Measurements from ENCODE around the gene STOX2.

STOX2 gene

DNA sequence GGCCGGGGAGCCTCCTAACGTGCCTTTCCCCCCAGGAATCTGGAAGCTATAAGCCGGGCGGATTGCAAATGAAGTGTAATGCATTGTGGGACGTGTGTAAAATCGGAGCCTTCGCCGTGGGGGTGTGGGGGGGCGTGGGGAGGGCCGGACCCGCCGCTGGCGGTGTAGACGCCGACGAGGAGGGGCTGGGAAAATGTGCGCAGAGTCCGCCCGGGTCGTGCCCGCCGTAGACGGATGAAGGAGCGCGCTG is 1.3 kb downstream of the STOX2 start:
- no peaks in the 10 kb centered on the region for H3K36me3 ChIP-seq (ENCODE audit: insufficient read depth, low read length)
- TF ChIP-seq POLR2AphosphoS5 (IDR thresholded peaks at IDR 0.05; ENCODE audit: borderline replicate concordance, low read depth, low read length) (no peak), FOXP2 (optimal IDR thresholded peaks at IDR 0.05; ENCODE audit: control extremely low read depth, extremely low read length, insufficient read depth) (no peak), EZH2 (IDR thresholded peaks at IDR 0.05) (no peak)
- H3K9ac ChIP-seq (ENCODE audit: insufficient read length) = peak overlapping the region; percentile 63
- no peaks in the 10 kb centered on the region for H3K9me3 ChIP-seq (ENCODE audit: low read depth, low read length)
- no peak for DNase-seq (ENCODE audit: low read depth, low spot score)
- H3K4me3 ChIP-seq = peak overlapping the region; percentile 95
- no peak overlapping the region for H3K27ac ChIP-seq

DNA sequence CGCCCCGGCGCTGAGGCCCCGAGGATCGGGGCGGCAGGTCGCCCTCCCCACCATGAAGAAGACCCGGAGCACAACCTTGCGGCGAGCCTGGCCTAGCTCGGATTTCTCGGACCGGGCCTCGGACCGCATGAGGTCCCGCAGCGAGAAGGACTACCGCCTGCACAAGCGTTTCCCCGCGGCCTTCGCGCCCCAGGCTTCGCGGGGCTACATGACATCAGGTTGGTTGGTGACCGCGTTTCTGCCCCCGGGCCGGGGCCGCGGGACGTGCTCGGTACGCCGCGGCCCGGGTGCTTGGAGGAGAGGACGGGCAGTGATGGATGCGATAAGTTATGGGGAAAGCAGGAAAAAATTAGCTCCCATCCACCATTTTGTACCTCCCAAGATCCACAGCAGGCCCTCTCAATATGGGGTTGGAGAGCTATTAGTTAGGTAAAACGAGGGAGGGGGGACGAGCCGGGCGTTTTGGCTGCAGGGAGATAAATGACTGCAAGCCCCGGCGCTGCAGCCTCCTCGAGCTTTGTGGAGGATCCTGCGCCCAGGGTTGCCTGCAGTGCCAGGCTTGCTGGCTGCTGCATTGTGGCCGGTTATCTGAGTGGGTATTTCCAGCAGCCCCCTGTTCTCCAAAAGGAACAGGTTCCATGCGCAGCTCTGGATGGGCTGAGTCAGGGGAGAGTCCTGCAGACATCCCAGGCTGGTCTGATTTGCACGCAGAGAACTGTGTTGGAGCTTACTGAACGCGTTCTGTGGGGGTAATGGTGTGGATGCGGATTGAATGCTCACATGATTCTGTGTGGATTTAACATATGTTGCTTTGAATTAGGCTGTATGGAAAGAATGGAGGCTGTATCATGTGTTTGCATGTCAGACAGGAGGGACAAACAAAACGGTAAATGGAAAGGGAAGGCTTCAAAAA is 1.9 kb downstream of the STOX2 start:
- no peak for DNase-seq (ENCODE audit: low read depth, low spot score)
- TF ChIP-seq POLR2AphosphoS5 (IDR thresholded peaks at IDR 0.05; ENCODE audit: borderline replicate concordance, low read depth, low read length) = no peak
- no peak for TF ChIP-seq FOXP2 (optimal IDR thresholded peaks at IDR 0.05; ENCODE audit: control extremely low read depth, extremely low read length, insufficient read depth)
- no peak for TF ChIP-seq EZH2 (IDR thresholded peaks at IDR 0.05)
- no peaks in the 10 kb centered on the region for H3K36me3 ChIP-seq (ENCODE audit: insufficient read depth, low read length)
- no peaks in the 10 kb centered on the region for H3K9me3 ChIP-seq (ENCODE audit: low read depth, low read length)
- H3K4me3 ChIP-seq = peak overlapping the region; percentile 95
- peak overlapping the region; percentile 63 for H3K9ac ChIP-seq (ENCODE audit: insufficient read length)
- no peak overlapping the region for H3K27ac ChIP-seq

DNA sequence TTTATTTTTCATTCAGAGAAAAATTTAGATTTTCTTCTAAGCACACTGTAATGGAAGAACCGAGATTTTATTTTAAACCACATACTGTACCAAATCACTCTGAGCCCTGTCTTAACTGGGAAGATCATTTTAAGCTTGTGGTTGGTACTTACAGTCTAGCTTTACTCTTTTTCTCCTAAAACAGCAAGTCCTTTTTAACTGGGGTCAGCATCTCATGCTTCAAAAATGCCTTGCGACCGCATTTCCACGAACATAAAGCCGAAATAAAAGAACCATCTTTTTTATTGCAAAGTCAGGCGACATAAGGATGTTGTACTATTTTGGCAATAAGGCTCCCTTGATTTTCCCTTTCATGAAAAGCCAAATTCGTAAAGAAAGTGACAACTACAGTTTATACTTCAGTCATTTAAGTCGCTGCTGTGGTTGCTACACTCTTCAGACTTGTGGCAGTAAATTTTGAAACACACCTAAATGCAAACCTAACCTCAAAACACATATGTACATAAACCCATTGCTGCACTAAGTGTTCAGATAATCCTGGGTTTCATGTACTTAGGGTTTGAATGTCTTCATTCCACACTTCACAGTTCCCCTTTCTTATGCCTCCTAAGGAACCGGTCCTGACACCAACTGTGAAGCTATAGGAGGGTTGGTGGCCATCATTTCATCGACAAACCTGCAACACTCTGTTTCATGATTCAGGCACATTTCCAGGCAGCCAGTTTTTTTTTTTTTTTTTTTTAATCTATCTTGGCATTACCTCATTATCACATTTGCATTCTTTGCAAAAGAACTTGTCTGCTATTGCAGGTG is 3.0 kb downstream of the STOX2 start:
- peak overlapping the region; percentile 95 for H3K4me3 ChIP-seq
- DNase-seq (ENCODE audit: low read depth, low spot score) = no peak

DNA sequence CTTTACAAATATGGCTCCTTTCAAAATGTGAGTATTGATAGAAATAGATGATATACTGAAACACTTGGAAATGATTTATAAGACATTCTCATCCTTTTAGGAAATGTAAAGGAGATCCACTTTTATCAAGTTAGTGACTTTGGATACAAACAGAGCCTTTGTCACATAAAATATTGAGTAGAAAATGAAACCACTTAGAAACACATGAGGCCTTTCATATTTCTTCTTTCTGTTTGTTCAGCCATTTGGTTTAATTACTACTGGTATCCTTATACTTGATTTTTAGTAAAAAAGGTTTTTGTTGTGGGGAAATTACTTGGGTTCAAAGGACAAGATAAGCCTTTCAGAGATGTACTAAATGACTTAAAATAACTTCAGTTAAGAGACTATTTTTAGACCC is 4.1 kb downstream of the STOX2 start:
- no peak overlapping the region for H3K4me3 ChIP-seq
- H3K36me3 ChIP-seq (ENCODE audit: insufficient read depth, low read length) = no peaks in the 10 kb centered on the region
- H3K9me3 ChIP-seq (ENCODE audit: low read depth, low read length) = no peaks in the 10 kb centered on the region
- H3K9ac ChIP-seq (ENCODE audit: insufficient read length) = no peak overlapping the region
- no peak for TF ChIP-seq EZH2 (IDR thresholded peaks at IDR 0.05)
- no peak for TF ChIP-seq POLR2AphosphoS5 (IDR thresholded peaks at IDR 0.05; ENCODE audit: borderline replicate concordance, low read depth, low read length)
- no peak for TF ChIP-seq FOXP2 (optimal IDR thresholded peaks at IDR 0.05; ENCODE audit: control extremely low read depth, extremely low read length, insufficient read depth)
- no peak overlapping the region for H3K27ac ChIP-seq
- no peak for DNase-seq (ENCODE audit: low read depth, low spot score)

More for the DNA sequence above, 3.0 kb downstream of the STOX2 start:
- TF ChIP-seq FOXP2 (optimal IDR thresholded peaks at IDR 0.05; ENCODE audit: control extremely low read depth, extremely low read length, insufficient read depth) = no peak
- no peak for TF ChIP-seq EZH2 (IDR thresholded peaks at IDR 0.05)
- TF ChIP-seq POLR2AphosphoS5 (IDR thresholded peaks at IDR 0.05; ENCODE audit: borderline replicate concordance, low read depth, low read length) = no peak
- no peak overlapping the region for H3K9ac ChIP-seq (ENCODE audit: insufficient read length)
- H3K36me3 ChIP-seq (ENCODE audit: insufficient read depth, low read length) = no peaks in the 10 kb centered on the region
- H3K9me3 ChIP-seq (ENCODE audit: low read depth, low read length) = no peaks in the 10 kb centered on the region
- H3K27ac ChIP-seq = no peak overlapping the region

DNA sequence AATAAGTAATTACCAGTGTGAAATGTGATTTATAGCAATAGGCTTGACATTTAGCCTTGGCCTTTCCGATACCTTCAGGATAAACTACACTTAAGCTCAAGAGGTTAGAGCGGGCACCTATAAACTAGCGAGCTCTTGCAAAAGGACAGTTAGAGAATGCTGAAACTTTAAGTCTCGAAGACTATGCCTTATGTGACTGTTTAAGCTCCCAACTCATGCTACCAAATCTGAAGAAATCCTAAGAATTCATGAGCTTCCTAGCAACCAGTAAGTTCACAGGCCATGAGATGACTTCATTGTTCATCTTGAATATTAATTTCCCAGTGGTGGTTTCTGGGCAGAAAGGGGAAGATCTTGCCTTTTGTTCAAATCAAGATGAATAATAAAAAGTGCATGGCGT is 4.7 kb downstream of the STOX2 start:
- no peak overlapping the region for H3K9ac ChIP-seq (ENCODE audit: insufficient read length)
- no peaks in the 10 kb centered on the region for H3K36me3 ChIP-seq (ENCODE audit: insufficient read depth, low read length)
- TF ChIP-seq FOXP2 (optimal IDR thresholded peaks at IDR 0.05; ENCODE audit: control extremely low read depth, extremely low read length, insufficient read depth) (no peak), POLR2AphosphoS5 (IDR thresholded peaks at IDR 0.05; ENCODE audit: borderline replicate concordance, low read depth, low read length) (no peak), EZH2 (IDR thresholded peaks at IDR 0.05) (no peak)
- no peak overlapping the region for H3K4me3 ChIP-seq
- no peak for DNase-seq (ENCODE audit: low read depth, low spot score)
- H3K27ac ChIP-seq = no peak overlapping the region
- H3K9me3 ChIP-seq (ENCODE audit: low read depth, low read length) = no peaks in the 10 kb centered on the region

DNA sequence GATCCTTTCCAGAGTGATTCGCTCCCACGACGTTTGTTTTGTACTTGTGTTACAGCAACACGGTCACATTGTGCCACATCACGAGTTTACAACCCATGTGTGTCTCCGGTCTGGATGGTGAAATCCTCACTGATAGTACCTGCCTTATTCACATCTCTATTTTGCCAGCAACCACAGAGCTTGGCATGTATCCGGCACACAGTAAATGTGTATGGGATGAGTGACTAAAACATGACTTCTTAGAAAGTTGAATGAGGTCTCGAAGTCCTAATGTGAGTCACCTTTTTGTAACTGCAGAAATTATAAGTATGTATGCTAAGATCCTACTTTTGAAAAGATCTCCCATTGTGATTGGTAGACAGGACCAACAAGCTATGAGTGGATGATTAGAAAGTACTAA is 7.5 kb downstream of the STOX2 start:
- Histone ChIP-seq H3K9me3 (ENCODE audit: low read depth, low read length) (no peaks in the 10 kb centered on the region), H3K27ac (no peak overlapping the region), H3K36me3 (ENCODE audit: insufficient read depth, low read length) (no peaks in the 10 kb centered on the region), H3K4me3 (no peak overlapping the region), H3K9ac (ENCODE audit: insufficient read length) (no peak overlapping the region)
- TF ChIP-seq EZH2 (IDR thresholded peaks at IDR 0.05) (no peak), POLR2AphosphoS5 (IDR thresholded peaks at IDR 0.05; ENCODE audit: borderline replicate concordance, low read depth, low read length) (no peak), FOXP2 (optimal IDR thresholded peaks at IDR 0.05; ENCODE audit: control extremely low read depth, extremely low read length, insufficient read depth) (no peak)
- DNase-seq (ENCODE audit: low read depth, low spot score) = no peak

DNA sequence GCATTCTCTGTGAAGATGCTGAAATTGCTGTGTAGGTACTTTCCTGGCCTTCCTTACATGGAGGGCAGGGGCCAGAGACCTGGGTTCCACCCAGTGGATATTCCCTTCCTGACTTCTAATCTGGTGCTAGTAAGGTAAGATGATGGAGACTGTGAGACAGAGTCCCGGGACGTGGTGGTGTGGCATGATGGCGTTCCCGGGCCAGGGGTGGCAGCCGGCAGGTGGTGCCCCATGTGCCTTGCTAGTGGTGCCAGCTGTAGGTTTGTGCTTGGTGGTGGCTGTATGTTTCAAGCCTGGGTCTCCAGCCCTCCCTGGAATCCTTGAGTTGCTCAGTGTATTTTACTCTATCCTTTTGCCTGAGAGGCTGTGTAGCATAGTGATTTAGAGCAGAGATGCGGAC is 10.9 kb downstream of the STOX2 start:
- no peak overlapping the region for H3K9ac ChIP-seq (ENCODE audit: insufficient read length)
- no peak for TF ChIP-seq FOXP2 (optimal IDR thresholded peaks at IDR 0.05; ENCODE audit: control extremely low read depth, extremely low read length, insufficient read depth)
- TF ChIP-seq POLR2AphosphoS5 (IDR thresholded peaks at IDR 0.05; ENCODE audit: borderline replicate concordance, low read depth, low read length) = no peak
- no peak for TF ChIP-seq EZH2 (IDR thresholded peaks at IDR 0.05)
- H3K27ac ChIP-seq = no peak overlapping the region

DNA sequence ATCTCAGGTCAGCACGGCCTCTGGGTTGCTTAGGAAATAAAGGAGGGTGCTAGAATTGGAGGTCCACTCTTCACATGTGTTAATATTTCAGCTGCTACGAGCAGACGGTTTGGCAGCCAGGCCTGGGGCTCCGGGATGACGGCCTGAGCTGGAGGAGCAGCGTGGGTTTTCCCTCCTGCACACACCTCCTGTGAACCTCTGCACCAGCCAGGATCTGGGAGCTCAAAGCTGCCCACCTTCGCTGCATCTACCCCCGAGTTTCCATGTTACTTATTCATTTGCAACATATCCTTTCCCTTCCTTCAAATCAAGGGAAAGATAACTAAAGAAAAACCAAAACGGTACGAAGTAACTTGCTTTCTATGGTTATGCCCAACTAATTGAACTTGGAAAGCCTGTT is 13.6 kb downstream of the STOX2 start:
- no peak for DNase-seq (ENCODE audit: low read depth, low spot score)
- H3K27ac ChIP-seq = no peak overlapping the region
- TF ChIP-seq EZH2 (IDR thresholded peaks at IDR 0.05) (no peak), POLR2AphosphoS5 (IDR thresholded peaks at IDR 0.05; ENCODE audit: borderline replicate concordance, low read depth, low read length) (no peak), FOXP2 (optimal IDR thresholded peaks at IDR 0.05; ENCODE audit: control extremely low read depth, extremely low read length, insufficient read depth) (no peak)
- H3K9me3 ChIP-seq (ENCODE audit: low read depth, low read length) = no peaks in the 10 kb centered on the region
- no peak overlapping the region for H3K4me3 ChIP-seq
- H3K36me3 ChIP-seq (ENCODE audit: insufficient read depth, low read length) = no peaks in the 10 kb centered on the region
- no peak overlapping the region for H3K9ac ChIP-seq (ENCODE audit: insufficient read length)

More for the DNA sequence above, 10.9 kb downstream of the STOX2 start:
- no peak for DNase-seq (ENCODE audit: low read depth, low spot score)
- H3K4me3 ChIP-seq = no peak overlapping the region
- H3K36me3 ChIP-seq (ENCODE audit: insufficient read depth, low read length) = no peaks in the 10 kb centered on the region
- H3K9me3 ChIP-seq (ENCODE audit: low read depth, low read length) = no peaks in the 10 kb centered on the region

All from SK-N-MC (cell line).